Duodenal mucosa (tissue), 2 donors: ENCODE results near the gene ITPK1.

Experiments used
- H3K27ac ChIP-seq: one replicate; pipeline ENCODE4 v1.7.0; 2013; ENCODE audit warnings: low read depth, low read length
- H3K27me3 ChIP-seq, 2 donors: one replicate each; pipeline ENCODE4 v1.7.0; 2013; ENCODE audit warnings: low read length in 2 of 2, control low read depth in 1 of 2; ENCODE audit not compliant: insufficient read depth in 2 of 2, control insufficient read depth in 1 of 2
- H3K36me3 ChIP-seq, 2 donors: one replicate each; pipeline ENCODE4 v1.7.0; 2013; ENCODE audit warnings: low read length in 2 of 2, control low read depth in 1 of 2; ENCODE audit not compliant: insufficient read depth in 2 of 2, control insufficient read depth in 1 of 2
- H3K4me1 ChIP-seq, 2 donors: one replicate each; pipeline ENCODE4 v1.7.0; 2013; ENCODE audit warnings: low read length in 2 of 2, control low read depth in 1 of 2; ENCODE audit not compliant: insufficient read depth in 2 of 2, control insufficient read depth in 1 of 2
- H3K4me3 ChIP-seq, 2 donors: one replicate each; pipeline ENCODE4 v1.7.0; 2013; ENCODE audit warnings: low read length in 2 of 2, low read depth in 1 of 2
- H3K9ac ChIP-seq, 2 donors: one replicate each; pipeline ENCODE4 v1.7.0; 2013; ENCODE audit warnings: low read length in 2 of 2, low read depth in 1 of 2
- H3K9me3 ChIP-seq, 2 donors: one replicate each; pipeline ENCODE4 v1.7.0; 2013; ENCODE audit warnings: low read length in 2 of 2, control low read depth in 1 of 2; ENCODE audit not compliant: control insufficient read depth in 1 of 2

The ITPK1 gene

DNA sequence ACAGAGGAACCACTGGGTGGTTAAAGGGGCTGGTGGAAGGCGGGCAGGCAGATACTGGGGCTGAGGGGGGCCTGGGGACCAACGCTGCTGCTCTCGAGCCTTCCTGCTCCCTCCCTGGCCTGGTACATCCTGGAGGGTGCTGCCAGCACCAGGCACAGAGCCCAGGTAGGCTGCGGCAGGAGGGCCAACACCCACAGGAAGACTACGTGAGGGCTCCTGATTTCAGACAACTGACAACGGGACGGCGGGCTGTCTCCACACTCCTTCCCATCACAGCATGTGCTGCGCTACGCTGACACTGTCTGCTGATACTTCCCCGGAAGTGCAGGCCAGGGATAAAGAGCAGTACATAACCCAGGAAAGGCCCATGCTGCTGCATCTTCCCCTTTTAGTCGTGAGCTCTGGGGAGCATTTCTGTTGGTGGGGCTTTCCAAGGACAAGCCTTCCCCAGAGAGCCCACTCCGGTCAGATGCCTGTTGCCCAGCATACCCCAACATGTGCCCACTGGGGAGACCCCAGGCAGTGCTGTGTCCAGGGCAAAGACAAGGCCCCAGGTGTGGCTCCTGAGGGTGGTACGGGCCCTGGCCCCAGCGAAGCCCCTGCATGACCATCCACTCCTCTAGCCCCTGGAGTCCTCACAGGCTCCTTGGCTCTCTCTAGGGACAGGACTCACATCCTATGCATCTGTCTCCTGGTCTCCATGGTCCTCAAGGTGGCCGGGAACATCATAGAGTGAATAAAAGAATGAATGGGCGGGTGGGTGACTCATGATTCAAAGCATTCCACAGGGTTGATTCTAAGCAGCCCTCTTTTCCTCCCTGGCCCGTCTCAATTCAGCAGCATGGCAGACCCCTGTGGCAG lies 154.8 kb downstream of the ITPK1 start:
- Histone ChIP-seq H3K9ac (no peak overlapping the region), H3K4me1 (no peaks in the 10 kb centered on the region), H3K4me3 (no peak overlapping the region), H3K27me3 (no peaks in the 10 kb centered on the region), H3K36me3 (peaks cover 36 to 65% of the 10 kb centered on the region in 2 donors), H3K9me3 (no peaks in the 10 kb centered on the region), H3K27ac (no peak overlapping the region)

DNA sequence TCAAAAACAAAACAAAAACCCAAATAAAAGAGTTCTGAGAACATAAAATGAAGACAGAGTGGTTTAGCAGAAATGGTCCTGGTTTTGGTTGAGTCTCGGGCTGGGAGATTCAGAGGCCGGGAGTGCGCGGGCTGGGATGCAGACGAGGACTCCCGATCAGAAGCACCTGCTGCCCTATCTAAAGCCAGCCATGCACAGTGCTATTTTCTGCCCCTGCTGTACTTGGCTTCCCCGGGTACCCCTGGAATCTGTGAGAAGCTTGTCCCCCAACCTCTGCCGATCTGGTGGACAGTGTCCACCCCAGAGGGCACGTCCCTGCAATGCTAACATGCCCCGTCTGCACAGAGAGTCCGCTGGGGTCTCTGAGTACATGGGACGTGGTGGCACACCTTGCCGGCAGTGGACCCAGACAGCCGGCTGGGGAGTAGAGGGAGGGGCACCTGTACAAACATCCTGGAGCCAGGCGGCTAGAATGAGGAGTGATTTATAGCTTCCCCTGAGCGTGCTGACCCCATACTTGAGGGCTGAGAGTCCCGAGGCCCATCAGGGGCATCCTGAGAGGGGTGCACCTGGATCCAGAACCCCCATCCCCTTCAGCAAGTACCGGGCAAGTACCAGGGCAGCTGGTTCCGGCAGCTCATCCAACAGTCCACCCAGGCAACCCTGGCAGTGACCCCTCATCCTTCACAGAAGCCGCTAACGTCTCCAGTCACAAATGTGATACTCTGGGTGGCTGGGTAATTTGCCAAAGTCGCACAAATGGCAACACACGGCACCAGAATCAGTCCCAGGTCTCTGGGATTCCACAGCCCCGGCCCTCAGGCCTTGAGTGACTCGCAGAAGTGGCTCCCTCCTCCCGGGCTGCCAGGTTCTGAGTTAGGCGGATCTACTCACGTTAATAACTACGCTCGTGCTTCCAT lies 155.7 kb downstream of the ITPK1 start:
- Histone ChIP-seq H3K36me3 (peaks cover 37 to 74% of the 10 kb centered on the region in 2 donors), H3K4me1 (no peaks in the 10 kb centered on the region), H3K27me3 (no peaks in the 10 kb centered on the region), H3K9me3 (no peaks in the 10 kb centered on the region), H3K4me3 (no peak overlapping the region), H3K9ac (no peak overlapping the region), H3K27ac (no peak overlapping the region)

DNA sequence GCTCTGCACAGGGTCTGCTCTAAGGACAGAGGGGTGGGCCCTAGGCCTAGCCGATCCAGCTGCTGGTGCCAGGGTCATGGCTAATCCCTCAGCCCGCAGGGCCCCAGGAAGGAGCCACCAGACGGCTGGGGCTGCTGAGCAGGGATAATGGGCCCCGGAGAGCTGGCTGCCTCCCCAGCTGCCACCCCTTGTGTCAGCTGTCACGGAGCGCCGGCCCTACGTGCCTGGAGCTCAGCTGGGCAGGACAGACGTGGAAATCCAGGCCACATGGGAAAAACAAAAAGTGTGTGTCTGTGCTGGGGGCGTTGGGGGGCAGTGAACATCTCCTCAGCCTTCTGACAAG lies 156.6 kb downstream of the ITPK1 start:
- no peaks in the 10 kb centered on the region for H3K27me3 ChIP-seq
- peaks cover 44 to 82% of the 10 kb centered on the region in 2 donors for H3K36me3 ChIP-seq
- H3K4me1 ChIP-seq, result no peaks in the 10 kb centered on the region
- no peaks in the 10 kb centered on the region for H3K9me3 ChIP-seq
- no peak overlapping the region for H3K9ac ChIP-seq
- no peak overlapping the region for H3K27ac ChIP-seq
- H3K4me3 ChIP-seq, result no peak overlapping the region

DNA sequence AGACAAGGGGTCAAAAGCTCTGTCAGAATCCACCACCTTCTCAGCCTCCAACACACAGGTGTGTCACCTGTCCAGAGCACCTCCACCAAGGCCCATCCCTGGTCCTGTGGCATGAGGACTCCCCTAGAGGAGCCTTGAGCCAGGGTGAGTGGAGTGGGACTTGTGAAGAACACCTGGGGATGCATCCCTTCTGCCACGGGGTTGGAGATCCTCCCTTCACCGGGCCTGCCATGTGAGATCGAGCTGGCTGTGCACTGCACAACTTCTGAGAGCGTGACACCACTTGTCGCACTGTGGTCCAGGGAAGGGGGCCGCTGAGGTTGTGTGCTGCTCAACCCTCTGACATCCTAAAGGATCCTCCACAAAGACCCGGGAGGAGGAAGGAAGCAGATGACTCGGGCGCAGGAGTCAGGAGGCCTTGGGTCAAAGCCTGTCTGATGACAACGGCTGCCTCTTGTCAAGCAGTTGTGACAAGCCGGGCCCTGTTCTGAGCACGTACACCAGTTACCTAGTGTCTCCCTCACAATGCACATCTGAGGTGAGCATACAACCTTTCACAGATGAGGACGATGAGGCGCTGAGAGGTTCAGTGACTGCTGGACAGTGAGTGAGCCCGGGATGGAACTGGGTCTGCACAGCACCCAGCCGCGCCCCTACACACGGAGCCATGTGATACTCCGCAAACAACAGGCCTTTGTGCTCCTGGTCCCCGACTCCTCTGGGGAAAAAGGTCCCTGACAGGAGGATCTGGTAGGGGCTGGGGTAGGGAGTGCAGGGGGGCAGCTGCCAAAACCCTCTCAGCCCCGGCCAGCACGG lies 157.1 kb downstream of the ITPK1 start:
- Histone ChIP-seq H3K36me3 (peaks cover 44 to 85% of the 10 kb centered on the region in 2 donors), H3K27ac (no peak overlapping the region), H3K4me1 (no peaks in the 10 kb centered on the region)

DNA sequence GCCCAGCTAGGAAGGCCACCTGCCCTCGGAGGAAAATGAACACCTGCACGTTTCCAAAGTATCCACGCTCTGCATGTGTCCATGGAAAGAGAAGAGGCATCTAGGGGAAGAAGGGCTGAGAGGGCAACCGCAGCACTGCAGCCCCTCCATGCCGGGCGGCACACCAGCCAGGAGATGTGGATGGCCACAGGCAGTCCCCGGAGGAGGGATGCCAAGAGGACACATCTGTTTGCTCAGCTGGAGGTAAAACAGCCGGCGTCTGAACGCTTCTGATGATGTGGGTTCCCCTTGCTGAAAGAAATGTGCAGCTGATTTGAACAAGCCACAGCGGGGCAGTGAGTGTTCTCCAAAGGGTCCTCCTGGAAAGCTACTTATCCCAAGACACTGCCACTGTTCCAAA lies 158.8 kb downstream of the ITPK1 start:
- Histone ChIP-seq H3K27me3 (no peaks in the 10 kb centered on the region), H3K9me3 (no peaks in the 10 kb centered on the region), H3K9ac (no peak overlapping the region), H3K36me3 (peaks cover 39 to 81% of the 10 kb centered on the region in 2 donors), H3K4me3 (no peak overlapping the region), H3K4me1 (no peaks in the 10 kb centered on the region), H3K27ac (no peak overlapping the region)

More for the DNA sequence above, 157.1 kb downstream of the ITPK1 start:
- Histone ChIP-seq H3K27me3 (no peaks in the 10 kb centered on the region), H3K9me3 (no peaks in the 10 kb centered on the region), H3K9ac (no peak overlapping the region), H3K4me3 (no peak overlapping the region)

DNA sequence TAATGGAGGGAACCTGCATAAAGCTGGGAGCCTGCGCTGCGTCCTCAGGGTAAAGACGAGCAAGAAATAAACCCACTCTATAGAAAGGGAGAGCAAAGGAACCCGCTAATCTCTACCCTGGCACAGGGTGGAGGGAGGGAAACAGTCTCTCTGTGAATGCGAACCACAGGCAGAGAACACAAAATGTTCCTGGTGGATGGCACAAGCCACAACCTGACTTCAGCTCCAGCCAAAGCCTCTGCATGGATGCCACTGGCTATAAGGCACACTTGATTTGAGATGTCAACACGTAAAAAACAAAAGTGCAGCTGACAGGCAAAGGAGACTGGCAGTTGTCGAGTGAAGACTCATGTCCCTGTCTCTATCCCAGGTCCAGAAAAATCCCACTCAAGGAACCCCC lies 160.3 kb downstream of the ITPK1 start:
- Histone ChIP-seq H3K9me3 (no peaks in the 10 kb centered on the region), H3K4me3 (no peak overlapping the region), H3K27ac (no peak overlapping the region), H3K4me1 (no peaks in the 10 kb centered on the region), H3K9ac (no peak overlapping the region), H3K27me3 (no peaks in the 10 kb centered on the region), H3K36me3 (peaks cover 39 to 79% of the 10 kb centered on the region in 2 donors)

DNA sequence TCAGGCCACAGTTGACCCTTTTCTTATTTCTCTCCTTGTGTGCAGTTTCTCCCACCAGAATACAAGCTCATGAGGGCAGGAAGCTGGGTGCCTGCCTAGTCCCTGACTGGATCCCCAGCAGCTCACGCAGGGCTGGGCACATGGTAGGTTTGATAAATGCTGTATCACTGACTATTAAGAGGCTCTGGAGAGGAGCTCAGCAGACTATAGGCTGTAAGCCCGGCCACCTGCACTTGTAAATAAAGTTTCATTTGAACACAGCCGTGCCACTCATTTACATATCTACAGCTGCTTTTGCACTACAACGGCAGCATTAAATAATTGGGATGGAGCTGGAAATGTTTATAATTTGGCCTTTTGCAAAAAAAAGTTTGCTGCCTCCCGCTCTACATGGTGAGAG lies 160.8 kb downstream of the ITPK1 start:
- Histone ChIP-seq H3K4me3 (no peak overlapping the region), H3K9ac (no peak overlapping the region), H3K27me3 (no peaks in the 10 kb centered on the region), H3K27ac (no peak overlapping the region), H3K36me3 (peaks cover 42 to 79% of the 10 kb centered on the region in 2 donors), H3K4me1 (no peaks in the 10 kb centered on the region), H3K9me3 (no peaks in the 10 kb centered on the region)

DNA sequence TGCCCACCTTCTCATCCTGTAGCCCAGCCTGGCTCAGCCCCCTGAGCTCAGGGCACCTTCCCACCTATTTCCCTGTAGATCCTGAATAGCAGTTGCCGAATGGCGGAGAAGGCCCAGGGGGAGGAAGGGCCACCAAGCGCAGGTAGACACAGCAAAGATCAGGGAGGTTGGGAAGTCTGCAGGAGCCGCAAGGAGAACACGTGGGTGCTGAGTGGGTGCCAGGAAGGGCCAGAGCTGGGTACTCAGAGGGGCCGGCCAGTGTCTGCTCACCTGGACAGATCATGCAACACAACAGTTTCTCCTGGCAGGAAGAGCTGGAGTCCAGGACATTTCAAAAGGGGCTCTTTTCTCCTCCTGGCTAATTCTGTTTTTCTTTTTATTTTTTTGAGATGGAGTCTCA lies 162.2 kb downstream of the ITPK1 start:
- Histone ChIP-seq H3K4me3 (no peak overlapping the region), H3K4me1 (no peaks in the 10 kb centered on the region), H3K9me3 (no peaks in the 10 kb centered on the region), H3K9ac (no peak overlapping the region), H3K27me3 (no peaks in the 10 kb centered on the region), H3K27ac (no peak overlapping the region), H3K36me3 (peaks cover 45 to 76% of the 10 kb centered on the region in 2 donors)

DNA sequence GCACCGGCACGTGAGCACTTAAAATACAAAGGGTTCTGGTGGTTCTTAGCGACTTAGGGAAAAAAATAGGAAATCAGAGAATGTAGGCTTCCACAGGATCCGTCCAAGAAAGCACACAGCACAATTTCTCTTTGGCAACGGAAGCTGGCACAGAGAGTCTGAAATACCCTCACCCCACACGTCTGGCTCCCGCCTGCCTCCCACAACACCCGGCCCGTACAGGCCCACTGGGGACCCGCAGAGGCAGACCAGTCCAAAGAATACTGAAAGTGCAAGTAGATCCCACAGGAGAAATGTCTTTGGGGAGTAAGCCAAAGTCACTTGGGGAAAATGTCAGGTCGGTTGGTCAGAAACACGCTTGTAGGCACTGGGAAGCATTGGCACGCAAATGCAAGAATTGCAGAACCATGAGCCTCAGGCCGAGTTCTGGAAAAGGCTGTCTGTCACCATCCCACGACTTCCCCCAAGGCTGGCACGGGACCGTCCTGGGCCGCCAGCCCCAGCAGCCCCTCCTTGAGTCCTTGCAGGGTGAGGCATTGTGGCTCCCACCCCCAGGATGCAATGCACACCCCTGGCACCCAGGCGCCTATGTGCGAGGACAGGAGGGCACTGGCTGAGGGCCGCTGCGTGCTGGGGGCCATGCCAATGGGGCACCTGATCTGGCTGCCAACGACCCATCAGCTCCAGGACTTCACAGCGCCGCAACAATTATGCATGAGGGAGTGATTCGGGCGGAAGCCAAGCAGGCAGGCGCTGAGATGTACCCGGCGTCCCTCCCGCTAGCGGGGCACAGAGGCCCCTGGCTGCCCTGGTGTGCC lies 163.0 kb downstream of the ITPK1 start:
- no peak overlapping the region for H3K9ac ChIP-seq
- no peaks in the 10 kb centered on the region for H3K27me3 ChIP-seq
- peaks cover 37 to 74% of the 10 kb centered on the region in 2 donors for H3K36me3 ChIP-seq
- H3K27ac ChIP-seq, result no peak overlapping the region
- H3K9me3 ChIP-seq, result no peaks in the 10 kb centered on the region
- no peaks in the 10 kb centered on the region for H3K4me1 ChIP-seq
- no peak overlapping the region for H3K4me3 ChIP-seq
